ENCODE measurements around the gene ZNF460.

ZNF460 gene

DNA sequence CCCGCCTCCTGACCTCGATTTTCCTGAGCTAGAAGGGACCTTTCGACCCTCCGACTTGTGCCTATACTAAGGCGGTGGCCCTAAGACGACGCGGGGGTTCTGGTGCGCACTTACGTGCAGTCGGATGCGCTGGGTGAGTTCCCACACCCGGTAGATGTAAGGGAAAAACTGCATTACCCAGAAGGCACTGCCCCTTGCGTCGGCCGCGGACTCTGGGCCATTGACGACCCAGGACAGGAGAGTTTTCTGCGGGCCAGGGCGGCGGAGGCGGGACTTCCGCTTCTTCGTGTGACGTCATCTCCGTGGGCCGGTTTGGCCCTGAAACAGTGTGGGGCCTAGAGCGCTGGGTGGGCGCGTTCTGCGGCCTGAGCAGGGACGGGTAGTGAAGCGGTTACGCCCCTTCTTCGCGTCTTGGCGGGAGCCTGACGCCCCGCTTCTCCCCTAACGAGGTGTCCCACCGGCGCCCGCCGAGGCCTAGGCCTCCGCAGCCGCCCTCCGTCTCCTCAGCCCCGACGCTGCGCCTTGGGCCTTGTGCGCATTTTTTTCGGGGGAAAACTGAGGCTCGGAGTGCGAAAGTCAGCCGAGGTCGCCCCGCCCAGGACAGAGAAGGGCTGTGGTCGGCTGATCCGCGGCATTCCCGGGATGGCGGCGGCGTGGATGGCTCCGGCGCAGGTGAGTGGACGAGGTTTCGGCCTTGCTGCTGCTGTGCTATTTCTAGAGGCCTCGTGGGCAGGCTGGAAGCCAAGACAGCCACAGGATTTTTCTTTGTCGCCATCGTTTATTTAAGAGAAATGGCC is at the start of gene ZNF460:
ZNF460 (plus strand) TSS at position 321 of the 797 bp plus-strand sequence; CDS start at position 643, 322 bp downstream.
- TF ChIP-seq, protein P1, sequence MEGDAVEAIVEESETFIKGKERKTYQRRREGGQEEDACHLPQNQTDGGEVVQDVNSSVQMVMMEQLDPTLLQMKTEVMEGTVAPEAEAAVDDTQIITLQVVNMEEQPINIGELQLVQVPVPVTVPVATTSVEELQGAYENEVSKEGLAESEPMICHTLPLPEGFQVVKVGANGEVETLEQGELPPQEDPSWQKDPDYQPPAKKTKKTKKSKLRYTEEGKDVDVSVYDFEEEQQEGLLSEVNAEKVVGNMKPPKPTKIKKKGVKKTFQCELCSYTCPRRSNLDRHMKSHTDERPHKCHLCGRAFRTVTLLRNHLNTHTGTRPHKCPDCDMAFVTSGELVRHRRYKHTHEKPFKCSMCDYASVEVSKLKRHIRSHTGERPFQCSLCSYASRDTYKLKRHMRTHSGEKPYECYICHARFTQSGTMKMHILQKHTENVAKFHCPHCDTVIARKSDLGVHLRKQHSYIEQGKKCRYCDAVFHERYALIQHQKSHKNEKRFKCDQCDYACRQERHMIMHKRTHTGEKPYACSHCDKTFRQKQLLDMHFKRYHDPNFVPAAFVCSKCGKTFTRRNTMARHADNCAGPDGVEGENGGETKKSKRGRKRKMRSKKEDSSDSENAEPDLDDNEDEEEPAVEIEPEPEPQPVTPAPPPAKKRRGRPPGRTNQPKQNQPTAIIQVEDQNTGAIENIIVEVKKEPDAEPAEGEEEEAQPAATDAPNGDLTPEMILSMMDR (IDR thresholded peaks at IDR 0.05; ENCODE audit: low read depth, low read length) = no peak
- peak within 1 kb of the TSS; percentile 100 for H3K4me3 ChIP-seq (ENCODE audit: low read depth, low read length)
- H3K9me3 ChIP-seq (ENCODE audit: severe bottlenecking) = no peaks in the 10 kb centered on the region
- peak; percentile 97 for DNase-seq
- peak within 1 kb of the TSS; percentile 96 for H3K27ac ChIP-seq
- peaks cover 40% of the 10 kb centered on the region for H3K36me3 ChIP-seq
- H3K27me3 ChIP-seq (ENCODE audit: insufficient read depth, low read depth, severe bottlenecking) = no peaks in the 10 kb centered on the region

DNA sequence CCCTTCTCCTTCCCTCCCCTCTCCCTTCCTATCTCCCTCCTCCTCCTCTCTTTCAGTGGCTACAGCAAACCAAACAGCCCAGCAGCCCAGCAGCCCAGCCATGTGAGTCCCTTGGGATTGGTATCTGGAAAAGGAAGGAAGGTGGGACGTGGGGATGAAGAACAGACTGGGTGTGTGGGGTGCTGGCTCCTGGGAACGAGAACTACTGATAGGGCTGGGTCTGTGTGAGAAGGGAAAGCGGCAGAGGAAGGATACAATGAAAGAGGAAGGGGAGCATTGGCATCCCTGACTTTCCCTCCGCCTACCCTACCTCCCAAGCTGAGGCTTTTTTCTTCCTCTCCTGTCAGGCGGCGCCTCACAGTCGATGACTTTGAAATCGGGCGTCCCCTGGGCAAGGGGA is 48.6 kb upstream of the ZNF460 start:
- DNase-seq = no peak
- H3K27ac ChIP-seq = no peak overlapping the region
- H3K9me3 ChIP-seq (ENCODE audit: severe bottlenecking) = no peaks in the 10 kb centered on the region
- H3K27me3 ChIP-seq (ENCODE audit: insufficient read depth, low read depth, severe bottlenecking) = no peaks in the 10 kb centered on the region
- TF ChIP-seq, protein P1 (IDR thresholded peaks at IDR 0.05; ENCODE audit: low read depth, low read length) = no peak
- H3K4me3 ChIP-seq (ENCODE audit: low read depth, low read length) = no peak overlapping the region
- no peaks in the 10 kb centered on the region for H3K36me3 ChIP-seq

DNA sequence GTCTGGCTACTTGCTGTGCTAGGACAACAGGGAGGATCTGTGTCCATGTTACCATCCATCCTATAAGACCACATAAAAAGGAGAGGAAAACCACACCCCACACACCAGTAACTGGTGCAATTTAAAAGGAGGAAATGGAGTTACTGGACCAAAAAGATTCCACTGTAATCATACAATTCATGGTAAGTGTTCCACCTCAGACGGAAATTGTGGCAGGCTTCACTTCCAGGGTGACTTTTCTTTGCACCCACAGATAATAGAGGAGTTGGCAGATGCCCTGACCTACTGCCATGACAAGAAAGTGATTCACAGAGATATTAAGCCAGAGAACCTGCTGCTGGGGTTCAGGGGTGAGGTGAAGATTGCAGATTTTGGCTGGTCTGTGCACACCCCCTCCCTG is 47.1 kb upstream of the ZNF460 start:
- no peak for DNase-seq
- H3K36me3 ChIP-seq = no peaks in the 10 kb centered on the region
- H3K27me3 ChIP-seq (ENCODE audit: insufficient read depth, low read depth, severe bottlenecking) = no peaks in the 10 kb centered on the region
- H3K4me3 ChIP-seq (ENCODE audit: low read depth, low read length) = no peak overlapping the region
- H3K9me3 ChIP-seq (ENCODE audit: severe bottlenecking) = no peaks in the 10 kb centered on the region
- no peak overlapping the region for H3K27ac ChIP-seq
- TF ChIP-seq, protein P1 (IDR thresholded peaks at IDR 0.05; ENCODE audit: low read depth, low read length) = no peak

DNA sequence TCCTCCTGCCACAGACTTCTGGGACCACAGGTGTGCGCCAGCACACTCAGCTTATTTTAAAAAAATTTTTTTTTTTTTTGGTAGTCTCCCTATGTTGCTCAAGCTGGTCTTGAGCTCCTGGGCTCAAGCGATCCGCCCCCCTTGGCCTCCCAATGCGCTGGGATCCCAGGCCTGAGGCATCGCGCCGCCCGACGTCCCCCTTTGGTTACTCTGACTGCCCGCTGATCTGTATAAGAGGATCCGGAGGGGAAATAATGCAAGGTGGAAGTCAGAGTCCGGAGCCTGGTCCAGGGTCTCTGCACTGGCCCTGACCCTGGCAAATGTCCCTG is 40.3 kb upstream of the ZNF460 start:
- peak overlapping the region; percentile 85 for H3K27ac ChIP-seq

DNA sequence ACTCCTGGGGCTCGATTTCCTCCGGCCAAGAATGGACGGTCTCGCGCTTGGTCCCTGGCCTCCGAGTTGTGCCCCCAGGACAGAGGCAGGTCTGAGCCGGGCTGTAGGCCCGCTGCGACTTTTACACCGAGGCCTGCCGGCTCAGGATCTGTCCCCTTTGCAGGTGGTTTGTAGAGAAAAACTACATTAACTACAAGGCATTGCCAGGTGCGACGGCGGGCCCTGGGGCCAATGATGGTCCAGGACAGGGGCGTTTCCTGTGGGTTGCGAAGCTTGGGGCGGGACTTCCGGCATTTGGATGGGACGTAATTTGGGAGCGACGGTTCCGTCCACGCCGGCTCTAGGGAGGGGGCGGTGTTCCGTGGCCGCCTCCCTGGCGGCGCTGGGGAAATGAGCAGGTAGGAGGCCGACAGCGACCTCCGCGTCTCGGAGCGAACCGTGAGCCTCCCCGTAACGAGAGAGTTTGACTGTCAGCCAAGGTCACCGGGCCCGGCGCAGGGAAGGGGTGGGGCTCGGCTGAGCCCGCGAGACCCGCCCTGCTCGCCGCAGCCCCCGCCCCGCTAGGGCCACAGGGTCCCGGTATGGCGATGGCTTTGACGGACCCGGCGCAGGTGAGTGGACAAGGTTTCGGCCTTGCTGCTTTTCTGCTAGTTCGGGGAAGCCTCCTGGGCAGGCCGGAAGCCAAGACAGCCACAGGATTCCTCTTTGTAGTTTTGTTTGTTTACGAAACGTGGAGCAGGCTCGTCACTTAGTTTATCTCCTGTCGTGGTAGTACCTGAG is 39.8 kb upstream of the ZNF460 start, which contains the start of gene ZNF805:
ZNF805 (plus strand) TSS at position 322 of the 780 bp plus-strand sequence; CDS start at position 582, 260 bp downstream.
- Histone ChIP-seq H3K36me3 (peaks cover 9% of the 10 kb centered on the region), H3K4me3 (ENCODE audit: low read depth, low read length) (peak within 1 kb of the TSS; percentile 93), H3K27me3 (ENCODE audit: insufficient read depth, low read depth, severe bottlenecking) (no peaks in the 10 kb centered on the region), H3K27ac (peak within 1 kb of the TSS; percentile 85), H3K9me3 (ENCODE audit: severe bottlenecking) (no peaks in the 10 kb centered on the region)
- DNase-seq = peak; percentile 96
- TF ChIP-seq, protein P1 (IDR thresholded peaks at IDR 0.05; ENCODE audit: low read depth, low read length) = no peak

More for the DNA sequence above, 40.3 kb upstream of the ZNF460 start:
- TF ChIP-seq, protein P1 (IDR thresholded peaks at IDR 0.05; ENCODE audit: low read depth, low read length) = no peak
- peak overlapping the region; percentile 93 for H3K4me3 ChIP-seq (ENCODE audit: low read depth, low read length)
- H3K27me3 ChIP-seq (ENCODE audit: insufficient read depth, low read depth, severe bottlenecking) = no peaks in the 10 kb centered on the region
- H3K36me3 ChIP-seq = peaks cover 9% of the 10 kb centered on the region
- no peak for DNase-seq
- H3K9me3 ChIP-seq (ENCODE audit: severe bottlenecking) = no peaks in the 10 kb centered on the region
